ENCODE data around the gene ANKRD52. TPM values are rescaled to one million over a fixed set of nuclear protein-coding genes. Genes with fewer than 3 reads are reported as not detected.

ANKRD52 gene
- total and polyA plus RNA-seq, 2 donors (not counting 3 experiments of a cell fraction or from before 2014, with no cell fraction given): 30.8 to 62.0 TPM

DNA sequence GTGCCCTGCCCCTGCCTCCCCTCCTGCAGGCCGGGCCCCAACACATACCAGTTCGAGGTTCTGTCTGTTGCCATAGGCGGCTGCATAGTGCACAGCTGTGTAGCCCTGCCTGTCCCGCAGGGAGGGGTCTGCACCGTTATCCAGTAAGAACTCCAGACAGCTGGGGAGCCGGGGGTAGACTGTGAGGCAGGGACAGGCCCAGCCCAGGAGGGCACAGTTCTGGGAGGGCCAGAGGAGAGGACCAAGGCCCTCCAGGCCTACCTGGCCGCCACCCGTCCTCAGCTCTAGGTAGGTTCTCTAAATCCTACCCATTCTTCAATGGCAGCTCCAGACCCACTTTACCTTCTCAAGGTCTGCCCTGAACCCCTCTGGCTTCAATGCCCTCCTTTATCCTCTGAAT lies 9.5 kb downstream of the ANKRD52 start:
- no peak for TF ChIP-seq JUN (IDR thresholded peaks at IDR 0.05; ENCODE audit: borderline replicate concordance, insufficient read depth, insufficient read length, low read depth)
- no peak for TF ChIP-seq GATA2 (IDR thresholded peaks at IDR 0.05; ENCODE audit: insufficient read depth, insufficient read length, low read depth, low read length)
- TF ChIP-seq FOS (IDR thresholded peaks at IDR 0.05; ENCODE audit: borderline replicate concordance, insufficient read depth, low read length): no peak
- no peak for TF ChIP-seq EZH2 (IDR thresholded peaks at IDR 0.05; ENCODE audit: borderline replicate concordance, low read depth, low read length, severe bottlenecking)
- no peak for TF ChIP-seq POLR2A (IDR thresholded peaks at IDR 0.05; ENCODE audit: low read depth, low read length)
- TF ChIP-seq, protein P1, sequence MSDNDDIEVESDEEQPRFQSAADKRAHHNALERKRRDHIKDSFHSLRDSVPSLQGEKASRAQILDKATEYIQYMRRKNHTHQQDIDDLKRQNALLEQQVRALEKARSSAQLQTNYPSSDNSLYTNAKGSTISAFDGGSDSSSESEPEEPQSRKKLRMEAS (IDR thresholded peaks at IDR 0.05; ENCODE audit: insufficient read depth, insufficient read length): no peak
- no peak for TF ChIP-seq MYC (IDR thresholded peaks at IDR 0.05; ENCODE audit: low read depth, low read length)
- TF ChIP-seq, protein P2, sequence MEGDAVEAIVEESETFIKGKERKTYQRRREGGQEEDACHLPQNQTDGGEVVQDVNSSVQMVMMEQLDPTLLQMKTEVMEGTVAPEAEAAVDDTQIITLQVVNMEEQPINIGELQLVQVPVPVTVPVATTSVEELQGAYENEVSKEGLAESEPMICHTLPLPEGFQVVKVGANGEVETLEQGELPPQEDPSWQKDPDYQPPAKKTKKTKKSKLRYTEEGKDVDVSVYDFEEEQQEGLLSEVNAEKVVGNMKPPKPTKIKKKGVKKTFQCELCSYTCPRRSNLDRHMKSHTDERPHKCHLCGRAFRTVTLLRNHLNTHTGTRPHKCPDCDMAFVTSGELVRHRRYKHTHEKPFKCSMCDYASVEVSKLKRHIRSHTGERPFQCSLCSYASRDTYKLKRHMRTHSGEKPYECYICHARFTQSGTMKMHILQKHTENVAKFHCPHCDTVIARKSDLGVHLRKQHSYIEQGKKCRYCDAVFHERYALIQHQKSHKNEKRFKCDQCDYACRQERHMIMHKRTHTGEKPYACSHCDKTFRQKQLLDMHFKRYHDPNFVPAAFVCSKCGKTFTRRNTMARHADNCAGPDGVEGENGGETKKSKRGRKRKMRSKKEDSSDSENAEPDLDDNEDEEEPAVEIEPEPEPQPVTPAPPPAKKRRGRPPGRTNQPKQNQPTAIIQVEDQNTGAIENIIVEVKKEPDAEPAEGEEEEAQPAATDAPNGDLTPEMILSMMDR (IDR thresholded peaks at IDR 0.05; ENCODE audit: extremely low read depth in 1 of 2, insufficient read depth in 1 of 2, low read depth in 1 of 2, low read length in 2 of 2): no peak
- no peak for TF ChIP-seq POLR2AphosphoS5 (IDR thresholded peaks at IDR 0.05; ENCODE audit: insufficient read depth, low read depth, low read length)
- Histone ChIP-seq H3K4me3 (replicated peaks in 1 of 3; ENCODE audit: insufficient read depth in 1 of 3, low read depth in 1 of 3, low read length in 3 of 3) (no peak overlapping the region), H3K79me2 (ENCODE audit: control insufficient read depth, insufficient read depth, low read length) (no peaks in the 10 kb centered on the region), H4K20me1 (replicated peaks; ENCODE audit: control insufficient read depth, extremely low read depth, insufficient read depth, low read length) (no peaks in the 10 kb centered on the region), H3K27ac (ENCODE audit: insufficient read depth, low read depth, low read length) (no peak overlapping the region), H3K27me3 (ENCODE audit: control insufficient read depth in 2 of 2, insufficient read depth in 2 of 2, low read length in 2 of 2) (no peaks in the 10 kb centered on the region), H3K9me3 (replicated peaks; ENCODE audit: control insufficient read depth, insufficient read depth, low read length) (no peaks in the 10 kb centered on the region), H2AFZ (ENCODE audit: low read depth, low read length) (no peak overlapping the region), H3K9ac (replicated peaks; ENCODE audit: extremely low read depth, insufficient read depth, low read length) (no peak overlapping the region), H3K4me2 (ENCODE audit: insufficient read depth, low read length) (no peak overlapping the region), H3K4me1 (ENCODE audit: control insufficient read depth, extremely low read depth, insufficient read depth, low read length) (no peaks in the 10 kb centered on the region), H3K9me1 (replicated peaks; ENCODE audit: control insufficient read depth, extremely low read depth, insufficient read depth, low read length) (no peaks in the 10 kb centered on the region), H3K36me3 (ENCODE audit: control insufficient read depth in 2 of 2, extremely low read depth in 1 of 2, insufficient read depth in 2 of 2, low read length in 2 of 2) (peaks cover 35 to 67% of the 10 kb centered on the region in 2 experiments)
- intact Hi-C loops (cut with micrococcal nuclease): no loop called here
- DNase-seq (ENCODE audit: low read depth, low spot score) (no peak), FAIRE-seq (no peak)
- BruUV-seq (replicated peaks): no TSS peak
- CTCF ChIA-PET: interaction anchor here (2.8 kb wide), 1 partner anchor 10 kb away, joined by 11 read pairs; the partner anchor contains the start of gene ANKRD52
- POLR2A ChIA-PET: no interaction called here
- dilution Hi-C loops (cut with MboI; ENCODE audit: extremely low pct_ligation_motif_present, low sequenced_read_pairs): no loop called here
